Gastroesophageal sphincter (tissue), 3 donors: Measurements from ENCODE around the gene ADGRG1.

ENCODE experiments used
- CTCF ChIP-seq, 4 experiments: fragments of 200-600 bp in 2 of 4; fragments of 450-650 bp in 2 of 4; sonication (generic) in 1 of 4; IDR thresholded peaks; one replicate each; pipeline ENCODE4 v1.5.1; 2017 to 2019; ENCODE audit warnings: antibody characterized with exemption in 4 of 4, mild to moderate bottlenecking in 2 of 4, moderate library complexity in 2 of 4
- EP300 ChIP-seq: sonication (generic); formaldehyde crosslinking; IDR thresholded peaks from one replicate; pipeline ENCODE4 v1.6.1; 2017; ENCODE audit warnings: antibody characterized with exemption, mild to moderate bottlenecking
- POLR2A ChIP-seq, 2 donors: fragments of 450-650 bp; IDR thresholded peaks; one replicate each; pipeline ENCODE4 v1.6.1; 2017; ENCODE audit warnings: antibody characterized with exemption in 2 of 2, mild to moderate bottlenecking in 2 of 2, moderate library complexity in 1 of 2
- POLR2AphosphoS5 ChIP-seq: sonication (generic); formaldehyde crosslinking; IDR thresholded peaks from one replicate; pipeline ENCODE4 v1.6.1; 2017; ENCODE audit warnings: antibody characterized with exemption

- no peak for TF ChIP-seq CTCF (IDR thresholded peaks at IDR 0.05)
- TF ChIP-seq EP300 = no peak
- no peak for TF ChIP-seq POLR2A (IDR thresholded peaks at IDR 0.05)
- TF ChIP-seq POLR2AphosphoS5 = no peak
Measured at GRCh38 chr16:57680842-57681375, 52.5 kb downstream of the ADGRG1 start.
